SK-N-SH (cell line): ENCODE results near the gene RS1.

Experiments used
- CTCF ChIP-seq: fragments of 200-600 bp; sonication (generic); IDR thresholded peaks from 2 replicates; pipeline ENCODE4 v1.6.1; 2017; ENCODE audit warnings: antibody characterized with exemption, mild to moderate bottlenecking, moderate library complexity
- POLR2AphosphoS5 ChIP-seq: IDR thresholded peaks from 2 replicates; pipeline ENCODE4 v1.6.1; 2012; ENCODE audit warnings: low read depth, low read length
- RCOR1 ChIP-seq: fragments of 150-350 bp; IDR thresholded peaks from 2 replicates; pipeline ENCODE4 v1.6.1; 2017; ENCODE audit warnings: antibody characterized with exemption, low read length
- USF2 ChIP-seq: fragments of 150-350 bp; IDR thresholded peaks from 2 replicates; pipeline ENCODE4 v1.6.1; 2017; ENCODE audit warnings: antibody characterized with exemption, low read length, low read depth, borderline replicate concordance

GRCh38 chrX:18676050-18676449 lies 4.1 kb upstream of the RS1 start:
- TF ChIP-seq USF2, result no peak
- no peak for TF ChIP-seq RCOR1
- TF ChIP-seq POLR2AphosphoS5, result no peak
- TF ChIP-seq CTCF, result no peak
